GM19193 (cell line): ENCODE data around the gene PPM1E.

Experiments
- POLR2A ChIP-seq: IDR thresholded peaks from 4 replicates; pipeline ENCODE4 v1.6.1; 2011; ENCODE audit not compliant: insufficient read depth, insufficient read length; ENCODE audit errors: extremely low read depth

The PPM1E gene

DNA sequence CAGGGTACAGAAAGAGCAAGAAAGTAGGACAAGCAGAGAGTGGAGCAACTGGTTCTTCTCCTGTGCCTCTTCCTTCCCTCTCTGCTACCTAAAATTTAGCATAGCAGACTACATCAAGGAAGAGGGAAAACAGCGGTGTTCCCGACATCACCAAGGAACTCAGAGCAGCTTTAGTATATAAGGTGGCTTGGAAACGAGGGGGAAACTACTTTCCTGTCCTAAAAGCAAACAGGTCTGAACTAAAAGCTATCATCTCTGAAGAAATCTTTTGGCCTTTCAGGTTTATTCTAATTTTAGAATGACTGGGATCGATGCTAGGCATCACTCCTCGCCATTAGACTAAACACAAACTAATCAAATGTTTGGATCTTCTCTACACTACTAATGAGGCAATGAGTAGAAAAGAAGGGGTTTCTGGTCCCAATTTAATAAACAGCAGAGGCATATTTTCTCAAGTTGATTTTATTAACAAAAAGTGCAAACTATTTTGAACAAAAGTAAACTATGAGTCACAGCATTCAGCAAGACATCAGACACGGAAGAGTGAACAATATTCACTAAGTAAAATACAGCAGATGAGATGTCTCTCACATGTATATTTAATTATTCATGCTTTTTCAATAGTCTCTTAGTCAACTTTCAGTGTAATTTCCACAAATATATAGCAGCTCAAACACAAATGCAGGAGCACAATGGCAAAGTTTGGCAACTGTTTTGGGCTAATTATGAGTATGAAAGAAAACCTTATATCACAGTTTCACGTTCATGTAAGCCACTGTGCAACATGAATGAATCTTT lies 242.3 kb downstream of the PPM1E start:
- TF ChIP-seq POLR2A, result no peak

DNA sequence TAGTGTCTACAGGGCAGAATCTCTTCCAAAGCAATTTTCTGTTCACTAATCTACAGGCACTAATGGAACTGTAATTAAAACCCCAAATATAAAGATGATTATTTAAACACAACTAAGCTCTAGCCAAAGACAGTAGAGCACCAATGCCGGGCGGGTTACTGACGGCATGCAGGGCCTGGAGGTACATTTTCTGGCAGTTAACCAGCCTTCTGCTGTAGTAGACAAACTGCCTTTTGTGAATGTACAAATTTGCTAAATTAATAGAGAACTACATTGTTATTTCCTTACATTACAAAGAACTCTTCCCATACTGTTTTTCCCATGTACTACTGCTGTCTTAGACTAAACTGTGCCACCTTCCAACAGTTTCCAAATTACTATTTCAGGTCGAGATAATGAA lies 243.2 kb downstream of the PPM1E start:
- TF ChIP-seq POLR2A, result no peak

DNA sequence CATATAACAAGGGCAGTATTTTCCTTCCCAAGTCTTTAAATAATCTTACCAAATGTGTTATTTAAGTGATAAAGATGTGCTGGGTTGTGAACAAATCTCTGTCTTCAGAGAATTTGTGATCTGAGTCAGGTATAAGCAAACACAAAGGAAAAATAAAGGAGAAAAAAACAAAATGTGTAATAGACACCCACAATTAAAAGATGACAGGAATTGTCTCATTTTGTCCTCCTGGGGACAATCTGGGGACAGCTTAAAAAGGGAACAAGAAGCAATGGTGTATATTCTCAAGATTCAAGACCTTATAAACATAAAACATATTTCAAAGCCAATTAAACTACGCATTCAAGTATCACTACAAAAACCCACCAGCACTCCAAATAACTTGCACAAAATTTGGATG lies 243.8 kb downstream of the PPM1E start:
- no peak for TF ChIP-seq POLR2A

DNA sequence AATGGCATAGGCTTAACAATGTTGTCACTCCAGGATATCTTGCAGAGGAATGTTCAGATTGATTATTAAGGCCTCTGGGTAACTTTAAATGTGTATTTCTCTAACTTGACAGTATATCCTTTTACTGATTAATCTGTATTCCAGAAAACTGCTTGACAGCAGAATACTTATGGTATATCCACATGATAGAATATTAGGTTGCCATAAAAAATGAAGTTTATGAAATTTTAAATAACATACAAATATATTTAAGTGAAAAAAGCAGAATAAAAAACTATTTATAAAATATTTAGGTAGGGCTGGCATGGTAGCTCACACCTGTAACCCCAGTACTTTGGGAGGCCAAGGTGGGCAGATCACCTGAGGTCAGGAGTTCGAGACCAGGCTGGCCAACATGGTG lies 244.4 kb downstream of the PPM1E start:
- no peak for TF ChIP-seq POLR2A

DNA sequence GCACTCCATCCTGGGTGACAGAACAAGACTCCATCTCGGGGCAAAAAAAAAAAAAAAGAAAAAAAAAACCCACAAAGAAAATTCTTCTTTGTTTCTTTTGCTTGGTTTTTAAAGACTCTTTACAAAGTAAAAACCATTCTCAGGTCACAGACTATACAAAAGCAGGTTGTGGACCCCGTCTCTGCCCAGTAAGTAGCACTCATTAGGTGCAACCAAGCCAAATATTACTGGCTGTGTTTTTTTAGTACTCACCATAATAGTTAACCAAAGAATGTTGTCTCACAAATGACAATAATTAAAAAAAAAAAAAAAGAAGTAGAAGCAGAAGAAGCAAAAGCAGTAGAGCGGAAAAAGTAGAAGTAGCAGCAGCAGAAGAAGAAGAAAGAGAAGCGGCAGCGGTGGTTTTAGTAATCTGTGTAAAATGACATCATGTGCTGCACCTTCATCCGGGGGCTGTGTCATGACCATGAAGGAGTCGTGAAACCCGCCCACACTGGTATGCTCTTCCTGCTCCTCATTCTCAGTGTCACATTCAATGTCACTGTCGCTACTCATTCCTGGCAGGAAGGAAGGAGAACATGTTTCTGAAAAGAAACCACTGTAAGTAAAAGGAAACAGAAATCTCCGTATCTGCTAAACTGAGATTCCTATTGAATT lies 245.6 kb downstream of the PPM1E start:
- peak; percentile 45 for TF ChIP-seq POLR2A

DNA sequence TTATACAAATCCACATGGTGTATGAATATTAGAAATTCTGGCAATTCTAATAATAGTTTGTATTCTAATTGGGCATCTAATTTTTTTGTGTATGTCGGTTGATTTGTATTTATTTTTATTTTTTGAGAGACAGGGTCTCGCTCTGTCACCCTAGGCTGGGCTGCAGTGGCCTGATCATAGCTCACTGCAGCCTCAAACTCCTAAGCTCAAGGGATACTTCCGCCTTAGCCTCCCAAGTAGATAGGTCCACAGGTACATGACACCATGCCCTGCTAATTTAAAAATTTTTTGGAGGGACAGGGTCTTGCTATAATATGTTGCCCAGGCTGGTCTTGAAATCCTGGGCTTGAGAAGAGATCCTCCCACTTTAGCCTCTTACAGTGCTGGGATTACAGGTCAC lies 246.5 kb downstream of the PPM1E start:
- no peak for TF ChIP-seq POLR2A

DNA sequence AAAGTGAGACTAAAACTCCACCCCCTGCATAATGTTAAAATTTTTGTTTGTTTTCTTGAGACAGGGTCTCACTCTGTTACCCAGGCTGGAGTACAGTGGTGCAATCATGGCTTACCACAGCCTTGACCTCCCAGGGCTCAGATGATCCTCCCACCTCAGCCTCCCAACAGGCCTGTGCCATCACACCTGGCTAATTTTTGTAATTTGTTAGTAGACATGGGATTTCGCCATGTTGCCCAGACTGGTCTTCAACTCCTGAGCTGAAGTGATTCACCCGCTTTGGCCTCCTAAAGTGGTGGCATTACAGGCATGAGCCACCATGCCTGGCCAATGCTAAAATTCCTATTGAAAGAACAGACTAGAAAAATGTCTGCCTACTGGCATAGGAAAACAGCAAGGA lies 247.2 kb downstream of the PPM1E start:
- TF ChIP-seq POLR2A, result no peak

DNA sequence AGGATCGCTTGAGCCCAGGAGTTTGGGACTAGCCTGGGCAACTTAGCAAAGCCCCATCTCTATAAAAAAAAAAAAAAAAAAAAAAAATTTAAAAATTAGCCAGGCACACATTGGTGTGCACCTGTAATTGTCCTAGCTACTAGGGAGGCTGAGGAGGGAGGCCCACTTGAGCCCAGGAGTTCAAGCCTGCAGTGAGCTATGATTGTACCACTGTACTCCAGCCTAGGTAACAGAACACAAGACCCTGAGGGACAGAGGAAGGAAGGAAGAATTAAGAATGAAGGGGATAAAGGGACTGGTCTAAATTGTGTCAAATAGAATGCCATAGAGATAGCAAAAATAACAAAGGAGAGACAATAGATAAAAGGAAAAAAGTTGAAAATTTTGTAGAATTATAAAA lies 248.2 kb downstream of the PPM1E start:
- no peak for TF ChIP-seq POLR2A

DNA sequence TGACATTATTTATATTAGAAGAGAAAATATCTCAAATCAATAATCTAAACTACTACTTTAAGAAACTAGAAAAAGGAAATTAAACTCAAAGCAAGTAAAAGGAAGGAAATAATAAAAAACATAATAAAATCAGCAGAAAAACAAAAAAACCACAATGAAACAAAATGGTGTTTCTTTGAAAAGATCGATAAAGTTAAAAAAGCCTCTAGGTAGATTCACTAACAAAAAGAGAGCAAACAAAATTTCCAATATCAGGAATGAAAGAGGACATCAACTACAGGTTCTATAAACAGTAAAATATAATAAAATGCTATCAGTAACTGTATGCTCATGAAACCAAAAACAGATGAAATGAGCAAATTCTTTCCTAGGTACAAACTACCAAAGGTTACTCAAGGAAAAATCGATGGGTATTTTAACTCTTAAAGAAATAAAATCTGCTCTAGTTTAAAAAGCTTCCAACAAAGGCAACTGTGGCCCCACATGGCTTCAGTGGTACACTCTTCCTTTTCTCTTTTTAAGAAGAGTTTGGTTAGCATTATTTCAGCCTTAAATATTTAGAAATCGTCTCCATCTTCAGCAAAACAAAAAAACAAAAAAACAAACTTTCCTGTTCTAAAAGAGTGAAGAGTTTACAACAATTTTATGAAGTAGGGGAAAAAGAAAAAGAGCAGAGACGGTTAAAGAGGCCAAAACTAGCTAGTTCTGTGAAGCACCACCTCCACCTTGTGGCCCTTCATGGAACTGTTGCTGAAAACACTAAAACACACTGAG lies 248.9 kb downstream of the PPM1E start:
- TF ChIP-seq POLR2A, result no peak

DNA sequence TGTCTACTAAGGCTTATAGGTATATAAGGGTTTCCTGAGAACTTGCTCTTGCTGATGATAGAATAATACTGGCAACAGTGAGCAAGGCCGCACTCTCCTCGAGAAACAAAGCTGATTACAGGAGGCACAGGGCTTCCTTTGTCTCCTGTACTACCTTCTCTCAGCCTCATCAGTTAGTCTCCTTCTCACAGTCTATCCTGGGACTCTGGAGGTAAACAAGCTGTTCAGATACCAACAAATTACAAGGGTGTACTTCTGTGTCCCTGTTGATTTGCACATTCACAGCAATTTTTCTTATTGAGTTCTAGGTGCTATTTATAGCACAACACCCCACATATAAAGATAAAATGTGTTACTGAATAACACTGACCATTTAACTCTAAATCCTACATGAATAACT lies 252.3 kb downstream of the PPM1E start:
- TF ChIP-seq POLR2A, result no peak

DNA sequence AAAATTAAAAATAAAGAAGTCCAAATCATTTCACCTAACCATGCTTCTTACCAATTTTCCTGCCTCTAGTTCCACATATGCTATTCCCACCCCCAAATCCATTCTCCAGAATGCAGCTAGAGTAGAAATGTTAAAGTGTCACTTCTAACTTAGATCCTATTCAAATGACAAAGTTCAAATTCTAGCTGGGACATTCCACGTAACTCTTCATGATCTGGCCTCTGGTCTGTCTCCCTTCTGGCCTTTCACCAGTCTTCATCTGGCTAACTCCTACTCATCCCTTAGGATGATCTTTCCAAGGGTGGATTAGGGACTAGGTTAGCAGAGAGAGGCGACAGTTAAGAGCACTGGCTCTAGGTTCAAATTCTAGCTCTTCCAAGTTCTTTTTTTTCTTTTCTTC lies 253.1 kb downstream of the PPM1E start:
- TF ChIP-seq POLR2A, result no peak

DNA sequence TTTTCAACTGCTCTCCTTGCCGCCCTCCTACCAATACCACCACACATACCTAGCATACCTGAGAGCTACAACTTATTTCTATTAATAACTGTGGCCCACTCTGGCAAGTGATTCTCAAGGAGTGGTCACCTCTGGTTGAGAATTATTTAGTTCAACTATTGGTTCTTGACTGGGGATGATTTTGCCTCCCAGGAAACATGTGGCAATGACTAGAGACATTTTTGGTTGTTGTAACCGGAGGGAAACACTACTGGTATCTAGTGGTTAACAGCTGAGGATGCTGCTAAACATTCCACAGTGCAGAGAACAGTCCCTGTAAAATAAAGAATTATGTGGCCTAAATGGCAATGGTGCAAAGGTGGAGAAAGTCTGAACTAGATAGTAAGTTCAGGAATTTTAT lies 254.4 kb downstream of the PPM1E start:
- TF ChIP-seq POLR2A, result no peak

DNA sequence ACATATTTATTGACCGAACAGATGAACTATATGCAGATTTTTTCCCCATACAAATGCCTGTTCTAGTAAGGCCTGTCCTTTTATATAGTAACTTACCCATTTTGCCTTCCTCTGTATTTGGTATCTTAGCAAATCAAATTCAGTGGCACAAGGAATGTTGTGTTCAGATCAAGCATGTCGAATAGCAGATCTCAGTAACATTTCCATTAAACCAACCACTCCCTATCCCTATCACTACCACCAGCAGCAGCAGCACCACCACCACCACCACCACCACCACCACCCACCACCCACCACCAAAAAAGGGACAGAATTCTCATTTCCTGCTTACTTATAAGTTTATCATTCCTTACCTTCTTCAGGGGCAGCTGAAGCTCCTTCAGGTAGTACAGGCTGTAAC lies 256.3 kb downstream of the PPM1E start:
- TF ChIP-seq POLR2A, result no peak

DNA sequence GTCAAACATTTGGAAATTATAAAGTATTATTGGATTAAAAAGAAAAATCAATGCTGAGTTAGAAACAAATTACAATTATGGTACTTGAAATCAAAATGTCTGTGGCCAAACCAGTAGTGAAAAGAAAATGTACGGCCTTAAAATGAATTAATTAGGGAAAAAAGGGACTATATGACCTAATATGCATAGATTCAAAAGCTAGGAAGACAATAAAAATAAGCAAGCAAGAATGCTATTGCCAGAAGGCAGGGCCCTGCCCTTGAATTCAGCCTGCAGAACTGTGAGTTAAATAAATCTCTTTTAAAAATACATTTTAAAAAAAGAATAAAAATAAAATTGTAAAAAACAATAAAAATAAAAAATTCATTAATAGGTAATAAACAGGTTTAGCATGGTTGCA lies 262.4 kb downstream of the PPM1E start:
- TF ChIP-seq POLR2A, result no peak

DNA sequence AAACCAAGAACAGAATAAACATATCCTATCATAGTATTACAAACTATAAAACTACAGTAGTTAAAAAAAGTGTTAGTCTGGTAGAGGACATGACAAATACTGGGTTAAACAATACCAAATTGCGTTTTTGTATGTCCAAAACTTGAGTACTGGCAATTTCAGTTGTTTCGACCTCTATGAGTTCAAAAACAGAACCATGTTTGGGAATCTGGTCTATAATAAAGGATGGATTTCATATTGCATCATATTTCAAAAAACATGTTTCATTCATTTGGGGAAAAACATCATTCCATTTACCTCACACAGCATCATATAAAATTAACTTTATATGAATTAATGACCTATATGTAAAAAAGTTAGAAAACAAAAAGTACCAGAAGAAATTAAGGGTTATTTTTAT lies 269.3 kb downstream of the PPM1E start:
- no peak for TF ChIP-seq POLR2A

DNA sequence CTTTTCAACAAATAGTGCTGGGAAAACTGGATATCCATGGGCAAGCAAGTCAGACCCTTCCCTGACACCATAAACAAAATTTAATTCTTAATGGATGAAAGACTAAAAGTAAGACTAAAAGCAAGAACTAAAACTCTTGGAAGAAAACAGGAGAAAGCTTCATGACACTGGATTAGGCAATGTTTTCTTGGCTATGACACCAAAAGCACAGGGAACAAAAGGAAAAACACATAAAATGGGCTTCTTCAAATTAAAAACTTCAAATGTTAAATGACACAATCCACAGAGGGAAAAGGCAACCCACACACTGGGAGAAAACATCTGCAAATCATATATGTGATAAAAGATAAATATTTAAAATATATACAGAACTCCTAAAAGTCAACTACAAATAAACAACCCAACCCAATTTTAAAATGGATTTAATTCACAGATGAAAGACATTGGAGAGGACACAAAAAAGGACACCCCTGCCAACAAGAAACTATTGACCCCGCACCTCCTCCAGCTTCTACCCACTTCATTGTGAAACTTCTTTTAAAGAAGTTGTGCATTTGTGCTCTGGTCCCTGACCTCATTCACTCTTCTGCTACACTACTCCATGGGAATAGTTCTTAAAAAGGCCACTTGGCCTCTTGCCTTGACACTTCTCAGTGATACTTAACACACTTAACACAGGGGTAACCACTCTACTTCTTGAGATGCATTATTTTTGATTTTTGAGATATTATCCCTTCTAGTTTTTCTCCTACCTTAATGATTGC lies 270.7 kb downstream of the PPM1E start:
- no peak for TF ChIP-seq POLR2A

DNA sequence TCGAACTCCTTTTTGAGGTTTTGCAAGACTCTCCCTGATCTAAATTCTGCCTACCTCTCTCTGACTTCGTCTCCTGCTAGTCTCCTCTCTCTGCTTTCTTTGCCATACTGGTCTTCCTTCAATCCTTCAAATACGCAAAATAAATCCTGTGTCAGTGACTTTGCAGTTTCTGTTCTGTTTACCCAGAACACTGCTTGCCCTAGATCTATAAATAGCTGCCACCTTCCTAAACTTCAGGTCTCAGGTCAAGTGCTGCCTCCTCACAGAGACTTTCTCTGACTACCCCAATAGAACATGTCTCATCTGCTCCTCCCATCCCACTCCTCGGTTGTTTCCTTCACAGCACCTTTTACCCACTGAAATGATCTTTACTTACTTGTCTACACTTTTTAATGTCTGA lies 272.1 kb downstream of the PPM1E start:
- no peak for TF ChIP-seq POLR2A
